ENCODE results near the gene ANKRD39.

Gene ANKRD39

DNA sequence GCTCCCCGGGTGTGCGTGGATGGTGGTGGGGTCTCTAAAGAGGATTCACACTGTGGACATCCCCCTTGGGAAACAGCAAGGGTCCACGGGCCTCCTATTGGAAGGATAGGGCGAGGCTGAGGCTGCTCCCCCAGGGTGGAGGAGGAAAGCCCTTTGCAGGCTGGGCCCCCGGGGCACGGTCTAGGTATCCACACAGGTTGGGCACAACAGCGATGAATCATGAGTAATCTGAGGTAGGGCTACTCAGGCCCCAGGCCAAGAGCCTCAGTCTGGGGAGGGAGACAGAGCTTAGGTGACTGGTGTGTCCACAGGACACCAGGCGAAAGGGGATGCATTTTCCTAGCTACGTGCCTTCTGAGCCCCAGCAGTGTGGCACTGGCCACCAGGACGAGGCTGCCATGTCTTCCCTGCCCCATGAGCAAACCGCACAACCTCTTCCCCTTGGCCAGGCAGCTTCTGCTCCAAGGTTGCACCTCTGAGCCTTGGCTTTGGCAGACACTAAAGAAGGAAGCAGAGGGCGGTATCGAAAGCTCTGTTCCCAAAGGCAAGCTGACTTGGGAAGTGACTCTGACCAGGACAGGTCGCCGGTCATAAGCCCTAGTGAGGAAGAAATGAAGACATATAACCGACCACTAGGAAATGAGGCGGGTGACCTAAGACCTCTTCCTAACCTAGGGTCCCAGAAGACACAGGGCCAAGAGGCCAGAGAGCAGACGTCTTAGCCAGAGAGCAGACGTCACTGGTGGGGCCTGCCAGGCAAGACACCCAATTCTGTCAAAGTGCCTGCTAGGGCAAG is 26.7 kb upstream of the ANKRD39 start:
- H3K27ac ChIP-seq, result no peak overlapping the region

DNA sequence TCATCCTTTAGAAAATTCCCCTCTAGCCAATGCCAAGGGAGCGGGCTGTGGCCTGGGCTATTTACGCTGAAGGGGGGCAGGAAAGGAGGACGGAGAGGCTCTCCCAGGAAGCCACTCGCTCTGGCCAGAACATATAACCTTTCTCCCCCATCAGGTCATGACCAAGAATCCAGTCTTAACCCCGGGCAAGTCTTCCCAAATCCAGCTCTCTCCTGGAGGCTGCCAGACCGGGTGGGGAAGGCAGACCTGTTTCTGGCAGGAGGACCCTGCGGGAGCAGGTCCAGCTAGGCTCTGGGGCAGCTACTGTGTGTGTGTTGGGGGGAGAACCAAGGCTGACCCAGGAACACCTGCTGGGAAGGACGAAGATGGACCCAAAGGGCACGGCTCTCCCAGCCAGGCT is 25.5 kb upstream of the ANKRD39 start:
- TF ChIP-seq, protein P1, sequence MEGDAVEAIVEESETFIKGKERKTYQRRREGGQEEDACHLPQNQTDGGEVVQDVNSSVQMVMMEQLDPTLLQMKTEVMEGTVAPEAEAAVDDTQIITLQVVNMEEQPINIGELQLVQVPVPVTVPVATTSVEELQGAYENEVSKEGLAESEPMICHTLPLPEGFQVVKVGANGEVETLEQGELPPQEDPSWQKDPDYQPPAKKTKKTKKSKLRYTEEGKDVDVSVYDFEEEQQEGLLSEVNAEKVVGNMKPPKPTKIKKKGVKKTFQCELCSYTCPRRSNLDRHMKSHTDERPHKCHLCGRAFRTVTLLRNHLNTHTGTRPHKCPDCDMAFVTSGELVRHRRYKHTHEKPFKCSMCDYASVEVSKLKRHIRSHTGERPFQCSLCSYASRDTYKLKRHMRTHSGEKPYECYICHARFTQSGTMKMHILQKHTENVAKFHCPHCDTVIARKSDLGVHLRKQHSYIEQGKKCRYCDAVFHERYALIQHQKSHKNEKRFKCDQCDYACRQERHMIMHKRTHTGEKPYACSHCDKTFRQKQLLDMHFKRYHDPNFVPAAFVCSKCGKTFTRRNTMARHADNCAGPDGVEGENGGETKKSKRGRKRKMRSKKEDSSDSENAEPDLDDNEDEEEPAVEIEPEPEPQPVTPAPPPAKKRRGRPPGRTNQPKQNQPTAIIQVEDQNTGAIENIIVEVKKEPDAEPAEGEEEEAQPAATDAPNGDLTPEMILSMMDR (conservative IDR thresholded peaks at IDR 0.05), result no peak
- H3K27ac ChIP-seq, result no peak overlapping the region

More for the DNA sequence above, 26.7 kb upstream of the ANKRD39 start:
- TF ChIP-seq, protein P1 (conservative IDR thresholded peaks at IDR 0.05), result no peak

- no peak overlapping the region for H3K27ac ChIP-seq
- TF ChIP-seq, protein P1 (conservative IDR thresholded peaks at IDR 0.05), result no peak
Measured at GRCh38 chr2:96882906-96883305, 25.1 kb upstream of the ANKRD39 start.

GRCh38 chr2:96882230-96882629 is 24.4 kb upstream of the ANKRD39 start:
- TF ChIP-seq, protein P1 (conservative IDR thresholded peaks at IDR 0.05), result no peak
- no peak overlapping the region for H3K27ac ChIP-seq

- H3K27ac ChIP-seq, result no peak overlapping the region
Measured at GRCh38 chr2:96881349-96882195, 23.8 kb upstream of the ANKRD39 start.

DNA sequence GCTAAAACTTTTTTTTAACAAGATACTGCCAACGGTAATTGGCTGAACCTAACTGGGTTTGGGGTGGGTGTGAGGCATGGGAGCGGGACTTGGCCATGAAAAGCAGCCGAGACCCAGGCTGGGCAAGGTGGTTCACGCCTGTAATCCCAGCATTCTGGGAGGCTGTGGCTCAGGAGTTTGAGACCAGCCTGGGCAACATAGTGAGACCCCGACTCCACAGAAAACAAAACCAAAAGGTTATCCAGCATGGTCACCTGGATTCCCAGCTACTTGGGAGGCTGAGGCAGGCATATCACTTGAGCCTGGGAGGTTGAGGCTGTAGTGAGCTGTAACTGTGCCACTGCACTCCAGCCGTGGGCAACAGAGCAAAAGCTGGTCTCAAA is 23.1 kb upstream of the ANKRD39 start:
- no peak overlapping the region for H3K27ac ChIP-seq
- TF ChIP-seq, protein P1 (conservative IDR thresholded peaks at IDR 0.05), result no peak

More at GRCh38 chr2:96881349-96882195, 23.8 kb upstream of the ANKRD39 start:
- TF ChIP-seq, protein P1 (conservative IDR thresholded peaks at IDR 0.05), result no peak

- no peak overlapping the region for H3K27ac ChIP-seq
- TF ChIP-seq, protein P1 (conservative IDR thresholded peaks at IDR 0.05), result no peak
Measured at GRCh38 chr2:96879545-96880040, 21.8 kb upstream of the ANKRD39 start.

All from VCaP (cell line).